ENCODE measurements around the gene SERINC5.

- TF ChIP-seq POLR2AphosphoS5 (IDR thresholded peaks at IDR 0.05; ENCODE audit: borderline replicate concordance, low read depth, low read length) (no peak), EZH2 (IDR thresholded peaks at IDR 0.05) (no peak), FOXP2 (optimal IDR thresholded peaks at IDR 0.05; ENCODE audit: control extremely low read depth, extremely low read length, insufficient read depth) (no peak)
Measured at GRCh38 chr5:80151890-80152289, 104.0 kb downstream of the SERINC5 start.
